ENCODE results near the gene BCO1.

BCO1 gene

GRCh38 chr16:81277541-81278080 lies 39.1 kb downstream of the BCO1 start:
- DNase-seq: no peak

- no peak for DNase-seq
These were observed 40.0 kb downstream of the BCO1 start for GRCh38 chr16:81278526-81278925.

- DNase-seq: no peak
These were observed 40.9 kb downstream of the BCO1 start for GRCh38 chr16:81279392-81279791.

- no peak for DNase-seq
These were observed 41.9 kb downstream of the BCO1 start for GRCh38 chr16:81280393-81280792.

- no peak for DNase-seq
These were observed 44.6 kb downstream of the BCO1 start for GRCh38 chr16:81283044-81283443.

- DNase-seq: no peak
These were observed 46.6 kb downstream of the BCO1 start for GRCh38 chr16:81284995-81285600.

- DNase-seq: no peak
These were observed 47.7 kb downstream of the BCO1 start for GRCh38 chr16:81286190-81286589.

- DNase-seq: no peak
These were observed 52.6 kb downstream of the BCO1 start for GRCh38 chr16:81291117-81291516.

- DNase-seq: no peak
These were observed 54.4 kb downstream of the BCO1 start for GRCh38 chr16:81292936-81293335.

GRCh38 chr16:81293909-81294802 lies 55.7 kb downstream of the BCO1 start:
- DNase-seq: no peak

GRCh38 chr16:81296631-81297030 lies 58.1 kb downstream of the BCO1 start:
- DNase-seq: no peak

- DNase-seq: no peak
These were observed 69.3 kb downstream of the BCO1 start for GRCh38 chr16:81307770-81308169.

GRCh38 chr16:81310045-81310644 lies 71.7 kb downstream of the BCO1 start:
- no peak for DNase-seq

- no peak for DNase-seq
These were observed 73.3 kb downstream of the BCO1 start for GRCh38 chr16:81311762-81312161.

- no peak for DNase-seq
These were observed 75.5 kb downstream of the BCO1 start for GRCh38 chr16:81313701-81314602.

GRCh38 chr16:81314603-81315270 lies 76.2 kb downstream of the BCO1 start, which contains the start of gene GAN:
Gene GAN, plus strand, starts transcription at chr16:81314962. Its CDS starts 152 bp downstream, at chr16:81315114.
- peak; percentile 93 for DNase-seq

- DNase-seq: peak; percentile 55
These were observed 77.0 kb downstream of the BCO1 start for GRCh38 chr16:81315271-81316175.

- no peak for DNase-seq
These were observed 77.6 kb downstream of the BCO1 start for GRCh38 chr16:81316176-81316496.

GRCh38 chr16:81318711-81319110 lies 80.2 kb downstream of the BCO1 start:
- DNase-seq: no peak

GRCh38 chr16:81319221-81319912 lies 80.9 kb downstream of the BCO1 start:
- DNase-seq: no peak
